DND-41 (cell line): ENCODE data around the gene BTBD16.

Source experiments
- ATAC-seq: fragments of 200-7000 bp; cut with Tn5 transposase; 3 replicates; pipeline ENCODE4 v1.9.1; 2021; ENCODE audit warnings: low read depth; ENCODE audit not compliant: insufficient read depth
- DNase-seq: peaks from one replicate; pipeline ENCODE4 v3.0.0-alpha.2; 2020
- H2AFZ ChIP-seq: 2 replicates; pipeline ENCODE4 v1.6.0; 2012; ENCODE audit warnings: low read depth, low read length
- H3K27ac ChIP-seq: 2 replicates; pipeline ENCODE4 v1.5.1; 2012; ENCODE audit warnings: low read length, inconsistent platforms
- H3K27me3 ChIP-seq: fragments of 200-600 bp; sonication (generic); 2 replicates; pipeline ENCODE4 v1.6.0; 2012; ENCODE audit warnings: low read length, mild to moderate bottlenecking, inconsistent platforms; ENCODE audit not compliant: insufficient read depth, poor library complexity
- H3K36me3 ChIP-seq: 2 replicates; pipeline ENCODE4 v1.5.1; 2012; ENCODE audit warnings: low read length, inconsistent platforms; ENCODE audit not compliant: insufficient read depth
- H3K4me1 ChIP-seq: 2 replicates; pipeline ENCODE4 v1.5.1; 2012; ENCODE audit warnings: mild to moderate bottlenecking, low read length; ENCODE audit not compliant: insufficient read depth
- H3K4me2 ChIP-seq: 2 replicates; pipeline ENCODE4 v1.6.0; 2012; ENCODE audit warnings: mild to moderate bottlenecking, moderate library complexity, low read length, inconsistent platforms; ENCODE audit not compliant: insufficient read depth
- H3K4me3 ChIP-seq, 2 experiments: fragments of 200-600 bp in 1 of 2; shearing (Covaris generic) in 1 of 2; 2 replicates each; pipeline ENCODE4 v1.5.1; 2012 to 2016; ENCODE audit warnings: inconsistent platforms in 2 of 2, low read length in 2 of 2, mild to moderate bottlenecking in 2 of 2, low read depth in 1 of 2, moderate library complexity in 1 of 2
- H3K79me2 ChIP-seq: 2 replicates; pipeline ENCODE4 v1.6.0; 2012; ENCODE audit warnings: low read length, inconsistent platforms; ENCODE audit not compliant: insufficient read depth
- H3K9ac ChIP-seq: 2 replicates; pipeline ENCODE4 v1.6.0; 2012; ENCODE audit warnings: low read depth, mild to moderate bottlenecking, inconsistent platforms, low read length, moderate library complexity
- H3K9me3 ChIP-seq: 2 replicates; pipeline ENCODE4 v1.5.1; 2012; ENCODE audit warnings: low read length, moderate library complexity, mild to moderate bottlenecking, inconsistent platforms; ENCODE audit not compliant: insufficient read depth, severe bottlenecking
- H4K20me1 ChIP-seq: 2 replicates; pipeline ENCODE4 v1.6.0; 2012; ENCODE audit warnings: low read length; ENCODE audit not compliant: insufficient read depth
- EZH2 ChIP-seq: IDR thresholded peaks from 3 replicates; pipeline ENCODE4 v1.6.1; 2012; ENCODE audit warnings: borderline replicate concordance, low read depth, mild to moderate bottlenecking, moderate library complexity, low read length, inconsistent platforms; ENCODE audit not compliant: severe bottlenecking
- TF ChIP-seq, protein P1 (sequence below): IDR thresholded peaks from 2 replicates; pipeline ENCODE4 v1.5.1; 2012; ENCODE audit warnings: borderline replicate concordance, low read length, moderate library complexity, mild to moderate bottlenecking; ENCODE audit not compliant: poor library complexity, severe bottlenecking; ENCODE audit errors: extremely low read depth

Gene BTBD16

DNA sequence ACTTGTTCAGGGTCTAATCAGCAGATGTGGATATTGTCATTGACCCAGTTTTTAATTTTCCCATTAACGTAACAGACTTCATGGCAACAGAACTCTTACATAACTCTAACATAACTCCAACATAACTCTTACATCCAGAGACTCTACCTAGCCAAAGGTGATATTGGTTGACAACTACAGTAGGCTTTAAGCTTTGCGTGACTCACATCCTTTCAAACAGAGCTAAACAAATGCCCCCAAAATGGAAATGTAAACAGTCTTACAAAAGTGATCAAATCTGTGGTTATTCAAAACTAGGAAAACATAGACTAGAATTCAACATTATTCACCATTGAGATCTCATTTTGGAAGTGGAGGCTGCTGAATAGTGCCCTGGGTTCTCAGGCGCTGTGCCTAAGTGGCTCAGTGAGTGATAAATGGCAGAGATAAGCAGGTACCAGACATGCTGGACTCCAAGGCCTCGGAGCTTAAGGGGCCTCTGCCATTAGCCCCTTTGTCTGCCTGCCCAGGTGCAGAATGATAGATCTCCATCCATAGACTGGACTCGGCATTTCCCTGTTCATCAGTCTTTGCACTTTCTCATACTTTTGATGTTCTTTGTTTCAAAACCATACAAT lies 34.3 kb upstream of the BTBD16 start:
- DNase-seq = no peak
- Histone ChIP-seq H3K4me2 (no peak overlapping the region), H2AFZ (no peak overlapping the region)

DNA sequence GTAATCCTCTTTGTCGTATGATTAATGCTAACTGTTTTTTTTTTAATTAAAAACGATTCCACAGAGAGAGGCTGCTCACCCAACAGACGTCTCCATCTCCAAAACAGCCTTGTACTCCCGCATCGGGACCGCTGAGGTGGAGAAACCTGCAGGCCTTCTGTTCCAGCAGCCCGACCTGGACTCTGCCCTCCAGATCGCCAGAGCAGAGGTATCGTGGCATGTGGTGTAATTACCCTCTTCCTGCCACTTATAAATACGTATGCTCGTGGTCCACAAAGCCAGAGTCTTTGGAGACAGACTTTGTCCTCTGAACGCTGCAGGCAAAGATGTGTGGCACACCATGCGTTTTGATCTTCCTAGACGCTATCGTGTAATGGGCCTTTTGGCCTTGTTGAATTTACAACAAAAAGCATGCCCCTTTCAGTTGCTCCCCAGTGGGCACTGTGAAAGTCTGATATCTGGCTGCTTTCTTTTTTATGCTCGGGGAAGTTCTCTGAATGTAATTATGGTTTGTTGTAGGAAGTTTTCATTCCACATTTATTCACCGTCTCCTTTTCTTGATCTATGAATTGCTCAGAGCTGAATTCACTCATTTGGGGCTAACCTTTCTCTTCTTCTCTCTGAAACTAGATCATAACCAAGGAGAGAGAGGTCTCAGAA lies 33.6 kb upstream of the BTBD16 start:
- Histone ChIP-seq H3K27me3 (no peaks in the 10 kb centered on the region), H3K9ac (no peak overlapping the region), H3K4me2 (no peak overlapping the region), H3K4me3 (no peak overlapping the region), H3K27ac (no peak overlapping the region), H3K9me3 (no peaks in the 10 kb centered on the region), H4K20me1 (no peaks in the 10 kb centered on the region), H3K79me2 (no peaks in the 10 kb centered on the region), H3K4me1 (no peaks in the 10 kb centered on the region), H2AFZ (no peak overlapping the region), H3K36me3 (no peaks in the 10 kb centered on the region)
- ATAC-seq = no peak
- no peak for TF ChIP-seq EZH2
- TF ChIP-seq, protein P1, sequence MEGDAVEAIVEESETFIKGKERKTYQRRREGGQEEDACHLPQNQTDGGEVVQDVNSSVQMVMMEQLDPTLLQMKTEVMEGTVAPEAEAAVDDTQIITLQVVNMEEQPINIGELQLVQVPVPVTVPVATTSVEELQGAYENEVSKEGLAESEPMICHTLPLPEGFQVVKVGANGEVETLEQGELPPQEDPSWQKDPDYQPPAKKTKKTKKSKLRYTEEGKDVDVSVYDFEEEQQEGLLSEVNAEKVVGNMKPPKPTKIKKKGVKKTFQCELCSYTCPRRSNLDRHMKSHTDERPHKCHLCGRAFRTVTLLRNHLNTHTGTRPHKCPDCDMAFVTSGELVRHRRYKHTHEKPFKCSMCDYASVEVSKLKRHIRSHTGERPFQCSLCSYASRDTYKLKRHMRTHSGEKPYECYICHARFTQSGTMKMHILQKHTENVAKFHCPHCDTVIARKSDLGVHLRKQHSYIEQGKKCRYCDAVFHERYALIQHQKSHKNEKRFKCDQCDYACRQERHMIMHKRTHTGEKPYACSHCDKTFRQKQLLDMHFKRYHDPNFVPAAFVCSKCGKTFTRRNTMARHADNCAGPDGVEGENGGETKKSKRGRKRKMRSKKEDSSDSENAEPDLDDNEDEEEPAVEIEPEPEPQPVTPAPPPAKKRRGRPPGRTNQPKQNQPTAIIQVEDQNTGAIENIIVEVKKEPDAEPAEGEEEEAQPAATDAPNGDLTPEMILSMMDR = no peak
- no peak for DNase-seq

More for the DNA sequence above, 34.3 kb upstream of the BTBD16 start:
- Histone ChIP-seq H3K4me3 (no peak overlapping the region), H3K36me3 (no peaks in the 10 kb centered on the region), H4K20me1 (no peaks in the 10 kb centered on the region), H3K4me1 (no peaks in the 10 kb centered on the region), H3K9me3 (no peaks in the 10 kb centered on the region), H3K27ac (no peak overlapping the region), H3K27me3 (no peaks in the 10 kb centered on the region), H3K79me2 (no peaks in the 10 kb centered on the region), H3K9ac (no peak overlapping the region)
- ATAC-seq = no peak
- TF ChIP-seq, protein P1 = no peak
- TF ChIP-seq EZH2 = no peak

DNA sequence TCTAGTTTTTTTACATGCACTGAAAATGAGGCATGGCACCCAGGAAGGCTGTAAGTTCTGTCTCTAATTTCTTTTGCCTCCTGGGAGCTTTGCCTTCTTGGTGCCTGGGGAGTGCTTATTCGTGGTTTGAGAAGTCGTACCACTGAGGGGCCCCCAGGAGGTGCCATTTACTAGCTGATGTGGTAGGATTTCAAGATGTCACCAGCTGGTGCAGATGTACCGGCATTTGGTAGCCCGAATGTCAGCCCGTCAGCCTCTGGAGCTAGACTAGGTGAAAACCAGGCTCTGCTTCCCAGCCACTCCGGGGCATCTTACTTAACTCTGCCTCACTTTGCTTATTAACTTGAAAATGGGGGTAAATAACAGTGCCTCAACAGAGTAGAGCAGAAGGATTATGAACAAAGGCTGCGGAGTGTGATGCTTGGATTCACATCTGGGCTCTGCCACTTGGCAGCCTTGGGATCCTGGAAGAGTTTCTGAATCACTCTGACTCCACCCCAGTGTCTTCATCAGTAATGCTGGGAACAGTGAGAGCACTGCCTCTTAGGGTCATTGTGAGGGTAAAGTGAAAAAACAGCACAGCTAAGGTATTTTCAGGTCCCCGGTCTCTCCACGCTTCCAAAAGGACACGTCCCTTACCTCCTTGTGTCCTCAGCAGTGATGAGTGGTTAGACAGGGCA lies 31.4 kb upstream of the BTBD16 start:
- no peak overlapping the region for H3K9ac ChIP-seq
- no peaks in the 10 kb centered on the region for H3K36me3 ChIP-seq

More for the DNA sequence above, 31.4 kb upstream of the BTBD16 start:
- ATAC-seq (no peak), DNase-seq (no peak)
- Histone ChIP-seq H4K20me1 (no peaks in the 10 kb centered on the region), H3K4me1 (no peaks in the 10 kb centered on the region), H3K79me2 (no peaks in the 10 kb centered on the region), H3K4me2 (no peak overlapping the region), H3K27me3 (no peaks in the 10 kb centered on the region), H2AFZ (no peak overlapping the region), H3K4me3 (no peak overlapping the region), H3K9me3 (no peaks in the 10 kb centered on the region), H3K27ac (no peak overlapping the region)
- TF ChIP-seq, protein P1 = peak; percentile 5
- no peak for TF ChIP-seq EZH2
